HepG2 (cell line): ENCODE results near the gene NXN. TPM values are rescaled to one million over a fixed set of nuclear protein-coding genes. Genes with fewer than 3 reads are reported as not detected.
A peak's percentile ranks its signal among the peaks of the same experiment; 100 is the strongest.

Experiments
- ATAC-seq: fragments of 200-7000 bp; cut with Tn5 transposase; 3 replicates; pipeline ENCODE4 v1.9.1; 2020; ENCODE audit warnings: mild to moderate bottlenecking, moderate library complexity
- BruUV-seq: library from RNA; stranded (reverse); fragments of 400-500 nt; replicated peaks from 2 replicates; lab custom pipeline; 2021; lab: Mats Ljungman, UMichigan
- CTCF ChIA-PET: fragments of 300-600 bp; formaldehyde crosslinking; extraction: SDS; loops from one replicate; lab custom pipeline; 2021; ENCODE audit warnings: low total read pairs, inconsistent platforms, low intra/inter-chr PET ratio; lab: Yijun Ruan, JAX
- POLR2A ChIA-PET: fragments of 350-600 bp; sonication (Branson Sonifier 250); formaldehyde crosslinking; loops from one replicate; lab custom pipeline; 2020; ENCODE audit warnings: antibody characterized with exemption, inconsistent platforms; lab: Yijun Ruan, JAX
- DNase-seq: peaks from one replicate; pipeline ENCODE4 v3.0.0-alpha.2; 2015; ENCODE audit warnings: low spot score
- FAIRE-seq: peaks from 3 replicates; lab custom pipeline; 2011; peaks lifted over from hg19 to GRCh38; lab: Jason Lieb, UNC
- H2AFZ ChIP-seq: one replicate; pipeline ENCODE4 v1.6.1; 2011; ENCODE audit warnings: low read length, inconsistent platforms
- H3K27ac ChIP-seq: fragments of 300-600 bp; 3 replicates; pipeline ENCODE4 v1.8.0; 2011; ENCODE audit warnings: mixed run types, mild to moderate bottlenecking, mixed read lengths, low read length, inconsistent platforms; ENCODE audit not compliant: insufficient read depth; ENCODE audit errors: extremely low read length
- H3K27me3 ChIP-seq, 2 experiments: fragments of 200-600 bp in 1 of 2; 2 replicates in 1 of 2; 3 replicates in 1 of 2; pipeline versions ENCODE4 v1.6.0 to v1.8.0; 2011; ENCODE audit warnings: low read length in 2 of 2, mild to moderate bottlenecking in 2 of 2, moderate library complexity in 2 of 2, inconsistent platforms in 1 of 2; ENCODE audit not compliant: insufficient read depth in 2 of 2, control insufficient read depth in 1 of 2
- H3K36me3 ChIP-seq, 2 experiments: fragments of 200-600 bp in 1 of 2; replicated peaks in 1 of 2; 2 replicates in 1 of 2; 3 replicates in 1 of 2; pipeline versions ENCODE4 v1.5.1 to v1.8.0; 2011; ENCODE audit warnings: low read length in 2 of 2, inconsistent platforms in 1 of 2; ENCODE audit not compliant: insufficient read depth in 2 of 2, control insufficient read depth in 1 of 2
- H3K4me1 ChIP-seq: 2 replicates; pipeline ENCODE4 v1.5.1; 2012; ENCODE audit warnings: low read length, inconsistent platforms; ENCODE audit not compliant: insufficient read depth
- H3K4me2 ChIP-seq: 2 replicates; pipeline ENCODE4 v1.6.0; 2011; ENCODE audit warnings: low read depth, low read length, inconsistent platforms
- H3K4me3 ChIP-seq, 3 experiments: fragments of 200-600 bp in 1 of 3; sonication (generic), shearing (Covaris generic) in 1 of 3; replicated peaks in 1 of 3; 2 replicates each; pipeline ENCODE4 v1.5.1; 2011 to 2016; ENCODE audit warnings: low read length in 3 of 3, inconsistent platforms in 2 of 3, low read depth in 2 of 3, mild to moderate bottlenecking in 2 of 3, control low read depth in 1 of 3, mixed read lengths in 1 of 3; ENCODE audit not compliant: insufficient read depth in 1 of 3
- H3K79me2 ChIP-seq: one replicate; pipeline ENCODE4 v1.6.1; 2011; ENCODE audit warnings: low read length, inconsistent platforms; ENCODE audit not compliant: insufficient read depth
- H3K9ac ChIP-seq: 2 replicates; pipeline ENCODE4 v1.6.0; 2011; ENCODE audit warnings: mild to moderate bottlenecking, low read depth, low read length, inconsistent platforms; ENCODE audit not compliant: insufficient read depth
- H3K9me3 ChIP-seq: 2 replicates; pipeline ENCODE4 v1.5.1; 2012; ENCODE audit warnings: mild to moderate bottlenecking, low read length
- H4K20me1 ChIP-seq: 2 replicates; pipeline ENCODE4 v1.6.0; 2011; ENCODE audit warnings: inconsistent platforms, mild to moderate bottlenecking, low read length, moderate library complexity; ENCODE audit not compliant: insufficient read depth
- KLF13 ChIP-seq: sonication (generic); formaldehyde crosslinking; IDR thresholded peaks from 2 replicates; pipeline ENCODE4 v1.4.0; 2020; ENCODE audit warnings: mild to moderate bottlenecking, missing genetic modification reagents
- NBN ChIP-seq: fragments of 450-650 bp; conservative IDR thresholded peaks from 2 replicates; pipeline ENCODE4 v1.6.1; 2017
- NRL ChIP-seq: sonication (generic); formaldehyde crosslinking; IDR thresholded peaks from 2 replicates; pipeline ENCODE4 v1.5.0; 2020; ENCODE audit warnings: missing genetic modification reagents, mild to moderate bottlenecking, moderate library complexity, borderline replicate concordance
- SOX6 ChIP-seq, 2 experiments: fragments of 450-650 bp in 1 of 2; sonication (generic) in 1 of 2; formaldehyde crosslinking in 1 of 2; IDR thresholded peaks; 2 replicates each; pipeline versions ENCODE4 v1.4.0 to v1.6.1; 2017 to 2020; ENCODE audit warnings: antibody characterized with exemption in 1 of 2, mild to moderate bottlenecking in 1 of 2, missing genetic modification reagents in 1 of 2
- SP1 ChIP-seq, 2 experiments: fragments of 450-650 bp in 1 of 2; sonication (generic) in 1 of 2; formaldehyde crosslinking in 1 of 2; IDR thresholded peaks; 2 replicates each; pipeline versions ENCODE4 v1.4.0 to v1.6.1; 2016 to 2020; ENCODE audit warnings: missing genetic modification reagents in 1 of 2
- U2AF1 ChIP-seq: fragments of 200-400 bp; formaldehyde crosslinking; optimal IDR thresholded peaks from 2 replicates; pipeline ENCODE3; 2017; ENCODE audit warnings: mild to moderate bottlenecking, low read depth, low read length
- ZBTB43 ChIP-seq: sonication (generic); formaldehyde crosslinking; conservative IDR thresholded peaks from 2 replicates; pipeline ENCODE4 v1.4.0; 2020; ENCODE audit warnings: missing genetic modification reagents
- ZNF646 ChIP-seq: sonication (generic); formaldehyde crosslinking; IDR thresholded peaks from 2 replicates; pipeline ENCODE4 v1.9.0; 2021; ENCODE audit warnings: mild to moderate bottlenecking, missing genetic modification reagents
- WGBS: methylation state at CpG from one replicate; pipeline ENCODE4 v1.1.6; 2017; ENCODE audit warnings: low lambda C conversion rate; 5-methylcytosine and 5-hydroxymethylcytosine counted together
- in situ Hi-C: cut with HindIII; loops from 2 replicates; pipeline ENCODE4 v1.10.0; 2017; ENCODE audit warnings: low pct_unique_long_range_greater_than_20kb; ENCODE audit not compliant: extremely low pct_ligation_motif_present
- intact Hi-C: fragments of 100-400 bp; cut with micrococcal nuclease; formaldehyde crosslinking; loops from one replicate; pipeline ENCODE4 v1.10.0; 2022; ENCODE audit not compliant: unreplicated experiment
- polyA plus RNA-seq, 8 experiments: library from polyadenylated mRNA; depleted of rRNA in 3 of 8; stranded (reverse) in 7 of 8; unstranded in 1 of 8; fragments of >200 nt; fragmentation: Illumina TruSeq in 4 of 8; extraction: Trizol in 4 of 8; gene quantifications; 2 replicates each; pipeline versions ENCODE4 v1.2.1 to v1.2.3, GENCODE V29; 2011 to 2016; ENCODE audit warnings: low read depth in 4 of 8, missing spikeins in 1 of 8, mixed read lengths in 1 of 8; ENCODE audit not compliant: insufficient read depth in 1 of 8
- total RNA-seq, 5 experiments: library from RNA; depleted of rRNA; stranded (reverse); fragments of >200 nt; fragmentation: Illumina TruSeq; extraction: Trizol; gene quantifications; 2 replicates each; pipeline ENCODE4 v1.2.3, GENCODE V29; 2016; ENCODE audit warnings: low read depth in 1 of 5
- TF ChIP-seq, protein P1 (sequence below): fragments of 450-650 bp; IDR thresholded peaks from 2 replicates; pipeline ENCODE4 v1.6.1; 2016

The NXN gene
- total and polyA plus RNA-seq, 2 of the 13 experiments (the other 11 are each of a cell fraction or from before 2014, with no cell fraction given): 22.2 to 24.3 TPM

- POLR2A ChIA-PET: no interaction called here
- no peak overlapping the region for H3K27ac ChIP-seq
- no peak for TF ChIP-seq U2AF1
- TF ChIP-seq KLF13 (CRISPR knock-in tag): no peak
- 0 out of 2 replicates have a peak, but pooled peaks have one; percentile 34 for TF ChIP-seq ZNF646 (CRISPR knock-in tag)
- 0 out of 2 replicates have a peak, but pooled peaks have one; percentile 81 for TF ChIP-seq NBN
- peak; percentile 56; the same call in 1 of the 2 replicates for TF ChIP-seq ZBTB43
- TF ChIP-seq, protein P1, sequence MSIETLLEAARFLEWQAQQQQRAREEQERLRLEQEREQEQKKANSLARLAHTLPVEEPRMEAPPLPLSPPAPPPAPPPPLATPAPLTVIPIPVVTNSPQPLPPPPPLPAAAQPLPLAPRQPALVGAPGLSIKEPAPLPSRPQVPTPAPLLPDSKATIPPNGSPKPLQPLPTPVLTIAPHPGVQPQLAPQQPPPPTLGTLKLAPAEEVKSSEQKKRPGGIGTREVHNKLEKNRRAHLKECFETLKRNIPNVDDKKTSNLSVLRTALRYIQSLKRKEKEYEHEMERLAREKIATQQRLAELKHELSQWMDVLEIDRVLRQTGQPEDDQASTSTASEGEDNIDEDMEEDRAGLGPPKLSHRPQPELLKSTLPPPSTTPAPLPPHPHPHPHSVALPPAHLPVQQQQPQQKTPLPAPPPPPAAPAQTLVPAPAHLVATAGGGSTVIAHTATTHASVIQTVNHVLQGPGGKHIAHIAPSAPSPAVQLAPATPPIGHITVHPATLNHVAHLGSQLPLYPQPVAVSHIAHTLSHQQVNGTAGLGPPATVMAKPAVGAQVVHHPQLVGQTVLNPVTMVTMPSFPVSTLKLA: peak; percentile 93
- 0 out of 2 replicates have a peak, but pooled peaks have one; percentile 42 for TF ChIP-seq SOX6 (IDR thresholded peaks at IDR 0.05)
- no peak for TF ChIP-seq SOX6 (CRISPR knock-in tag; IDR thresholded peaks at IDR 0.05)
- TF ChIP-seq SP1 (IDR thresholded peaks at IDR 0.05): 0 out of 2 replicates have a peak, but pooled peaks have one; percentile 25
- no peak for TF ChIP-seq SP1 (CRISPR knock-in tag; IDR thresholded peaks at IDR 0.05)
- TF ChIP-seq NRL (CRISPR knock-in tag): no peak
- TF ChIP-seq, all 625 proteins: peak for 6
- H3K9me3 ChIP-seq: no peaks in the 10 kb centered on the region
- no peaks in the 10 kb centered on the region for H3K27me3 ChIP-seq
- peaks cover 11% of the 10 kb centered on the region for H3K4me1 ChIP-seq
- WGBS: 96% methylated on average over 14 of the region's 14 CpGs
- intact Hi-C loops: no loop called here
- no peak for DNase-seq
- no peaks in the 10 kb centered on the region for H4K20me1 ChIP-seq
- H2AFZ ChIP-seq: no peak overlapping the region
- H3K4me2 ChIP-seq: no peak overlapping the region
- no peak overlapping the region for H3K9ac ChIP-seq
- in situ Hi-C loops: no loop called here
- no peak for FAIRE-seq
- no TSS peak for BruUV-seq
- H3K36me3 ChIP-seq: peaks cover 14 to 17% of the 10 kb centered on the region in 2 experiments; a peak in 4 of 5 replicates
- no peak for ATAC-seq
- CTCF ChIA-PET: no interaction called here
- no peak overlapping the region for H3K4me3 ChIP-seq
- H3K79me2 ChIP-seq: no peaks in the 10 kb centered on the region
Observed at GRCh38 chr17:812638-813204, 166.9 kb downstream of the NXN start.
